Pancreas (tissue), 10 donors: ENCODE measurements around the gene WHRN. TPM values are rescaled to one million over a fixed set of nuclear protein-coding genes. Genes with fewer than 3 reads are reported as not detected.

Experiments used
- ATAC-seq, 4 donors: fragments of 200-7000 bp; cut with Tn5 transposase; one replicate each; pipeline versions ENCODE4 v1.8.0 to v1.9.1; 2020; ENCODE audit warnings: mild to moderate bottlenecking in 4 of 4, moderate library complexity in 4 of 4
- DNase-seq, 6 donors: peaks; one replicate each; pipeline ENCODE4 v3.0.0-alpha.2; 2020
- FAIRE-seq: peaks from 2 replicates; lab custom pipeline; 2012; peaks lifted over from hg19 to GRCh38; lab: Jason Lieb, UNC
- H3K27ac ChIP-seq, 4 donors: fragments of 200-600 bp; sonication (generic); 1 replicate in 3 of 4; 2 replicates in 1 of 4; pipeline versions ENCODE4 v1.5.0 to v1.8.0; 2020
- H3K27me3 ChIP-seq, 4 donors: fragments of 200-600 bp; one replicate each; pipeline ENCODE4 v1.8.0; 2021
- H3K36me3 ChIP-seq, 3 donors: fragments of 200-600 bp; sonication (generic) in 1 of 3; one replicate each; pipeline versions ENCODE4 v1.5.0 to v1.8.0; 2020 to 2021
- H3K4me1 ChIP-seq, 3 donors: fragments of 200-600 bp; one replicate each; pipeline ENCODE4 v1.8.0; 2021
- H3K4me3 ChIP-seq, 4 donors: fragments of 200-600 bp; sonication (generic) in 2 of 4; one replicate each; pipeline versions ENCODE4 v1.5.0 to v1.8.0; 2020 to 2021
- H3K9me3 ChIP-seq, 4 donors: fragments of 200-600 bp; one replicate each; pipeline ENCODE4 v1.8.0; 2021
- WGBS, 2 donors: extraction: QIAGEN DNeasy Blood & Tissue Kit; methylation state at CpG; one replicate each; pipeline ENCODE4 v1.1.7; 2013; 5-methylcytosine and 5-hydroxymethylcytosine counted together
- intact Hi-C, 3 donors: fragments of 100-400 bp; cut with DNase I; formaldehyde crosslinking; loops; one replicate each; pipeline versions ENCODE4 v1.11.1 to v1.14.2; 2022
- polyA plus RNA-seq, 2 donors: library from polyadenylated mRNA; stranded (reverse); fragments of 200-250 nt; gene quantifications; one replicate each; pipeline ENCODE4 v1.2.3, GENCODE V29; 2013
- total RNA-seq, 6 donors: library from RNA; stranded (reverse); fragmentation: NEBNext Ultra II Directional in 4 of 6; extraction: Animal tissue kit (Norgen Biotek cat#: 25700) in 4 of 6; gene quantifications; one replicate each; pipeline versions ENCODE4 v1.2.1 to v1.2.4, GENCODE V29; 2021 to 2023
- TF ChIP-seq, protein P1 (sequence below), 4 donors: fragments of 200-600 bp; sonication (generic) in 3 of 4; IDR thresholded peaks; one replicate each; pipeline versions ENCODE4 v1.5.0 to v1.8.0; 2021; ENCODE audit warnings: antibody characterized with exemption in 4 of 4
- donor health status: healthy with polysubstance abuse.
- donor health status: DM: no; HTN: no; CAD: no; lungs with moderate emphysema.
- donor health status: DM: no; HTN: no; CAD: no.
- donor health status: control.
- donor health status: control.
- donor health status: Bipolar disorder and iron deficiency.
- donor health status: DM: yes; HTN: yes; CAD: no.
- donor health status: DM: no; HTN: no; CAD: no.
- donor health status: DM: no; HTN: no; CAD: no.
- donor health status: DM: yes; HTN: yes; CAD: no.

Gene WHRN
- total and polyA plus RNA-seq, 8 donors = 6.7 to 32.2 (median 8.6) TPM

GRCh38 chr9:114378016-114378415 is 127.3 kb downstream of the WHRN start:
- no peaks in the 10 kb centered on the region for H3K27me3 ChIP-seq
- DNase-seq (no peak), ATAC-seq (no peak), FAIRE-seq (no peak)
- WGBS, 2 donors = 91 to 93% methylated on average over 8 of the region's 8 CpGs
- H3K4me3 ChIP-seq = no peak overlapping the region
- peaks cover 0 to 17% (median 0%) of the 10 kb centered on the region in 3 donors for H3K36me3 ChIP-seq
- H3K9me3 ChIP-seq = no peaks in the 10 kb centered on the region
- no peaks in the 10 kb centered on the region for H3K4me1 ChIP-seq
- no peak overlapping the region for H3K27ac ChIP-seq
- TF ChIP-seq, protein P1, sequence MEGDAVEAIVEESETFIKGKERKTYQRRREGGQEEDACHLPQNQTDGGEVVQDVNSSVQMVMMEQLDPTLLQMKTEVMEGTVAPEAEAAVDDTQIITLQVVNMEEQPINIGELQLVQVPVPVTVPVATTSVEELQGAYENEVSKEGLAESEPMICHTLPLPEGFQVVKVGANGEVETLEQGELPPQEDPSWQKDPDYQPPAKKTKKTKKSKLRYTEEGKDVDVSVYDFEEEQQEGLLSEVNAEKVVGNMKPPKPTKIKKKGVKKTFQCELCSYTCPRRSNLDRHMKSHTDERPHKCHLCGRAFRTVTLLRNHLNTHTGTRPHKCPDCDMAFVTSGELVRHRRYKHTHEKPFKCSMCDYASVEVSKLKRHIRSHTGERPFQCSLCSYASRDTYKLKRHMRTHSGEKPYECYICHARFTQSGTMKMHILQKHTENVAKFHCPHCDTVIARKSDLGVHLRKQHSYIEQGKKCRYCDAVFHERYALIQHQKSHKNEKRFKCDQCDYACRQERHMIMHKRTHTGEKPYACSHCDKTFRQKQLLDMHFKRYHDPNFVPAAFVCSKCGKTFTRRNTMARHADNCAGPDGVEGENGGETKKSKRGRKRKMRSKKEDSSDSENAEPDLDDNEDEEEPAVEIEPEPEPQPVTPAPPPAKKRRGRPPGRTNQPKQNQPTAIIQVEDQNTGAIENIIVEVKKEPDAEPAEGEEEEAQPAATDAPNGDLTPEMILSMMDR (IDR thresholded peaks at IDR 0.05) = no peak
- intact Hi-C loops = no loop called here

GRCh38 chr9:114376586-114377445 is 128.5 kb downstream of the WHRN start:
- Histone ChIP-seq H3K36me3 (peaks cover 0 to 17% (median 0%) of the 10 kb centered on the region in 3 donors), H3K4me1 (no peaks in the 10 kb centered on the region), H3K27ac (no peak overlapping the region), H3K27me3 (no peaks in the 10 kb centered on the region), H3K9me3 (no peaks in the 10 kb centered on the region), H3K4me3 (no peak overlapping the region)
- TF ChIP-seq, protein P1 (IDR thresholded peaks at IDR 0.05) = no peak
- 93 to 94% methylated on average over 19 of the region's 19 CpGs for WGBS, 2 donors
- DNase-seq (no peak), FAIRE-seq (no peak), ATAC-seq (no peak)
- intact Hi-C loops = no loop called here

GRCh38 chr9:114375386-114376175 is 129.7 kb downstream of the WHRN start:
- WGBS, 2 donors = 86 to 90% methylated on average over 9 of the region's 9 CpGs
- TF ChIP-seq, protein P1 (IDR thresholded peaks at IDR 0.05) = no peak
- no peaks in the 10 kb centered on the region for H3K27me3 ChIP-seq
- peak in 1 of 6 donors; percentile 16 for DNase-seq
- H3K27ac ChIP-seq = no peak overlapping the region
- H3K9me3 ChIP-seq = no peaks in the 10 kb centered on the region
- no peaks in the 10 kb centered on the region for H3K4me1 ChIP-seq
- ATAC-seq = no peak
- FAIRE-seq = no peak
- H3K36me3 ChIP-seq = peaks cover 0 to 17% (median 0%) of the 10 kb centered on the region in 3 donors
- intact Hi-C loops = no loop called here
- H3K4me3 ChIP-seq = no peak overlapping the region

- WGBS, 2 donors = 83 to 92% methylated on average over 9 of the region's 9 CpGs
- Histone ChIP-seq H3K27ac (no peak overlapping the region), H3K4me1 (no peaks in the 10 kb centered on the region), H3K9me3 (no peaks in the 10 kb centered on the region), H3K36me3 (peaks cover 0 to 12% (median 0%) of the 10 kb centered on the region in 3 donors), H3K4me3 (no peak overlapping the region), H3K27me3 (no peaks in the 10 kb centered on the region)
- FAIRE-seq = no peak
- intact Hi-C loops = no loop called here
- TF ChIP-seq, protein P1 (IDR thresholded peaks at IDR 0.05) = no peak
- no peak for ATAC-seq
- DNase-seq = peak in 1 of 6 donors; percentile 16
Observed at GRCh38 chr9:114374936-114375335, 130.3 kb downstream of the WHRN start.
